Colonic mucosa (tissue), 4 donors: ENCODE results near the gene RAD18. TPM values are rescaled to one million over a fixed set of nuclear protein-coding genes. Genes with fewer than 3 reads are reported as not detected.

Source experiments
- DNase-seq: peaks from one replicate; pipeline ENCODE4 v3.0.0-alpha.2; 2020
- H3K27ac ChIP-seq: fragments of 200-600 bp; one replicate; pipeline ENCODE4 v1.8.0; 2021
- H3K27me3 ChIP-seq: fragments of 200-600 bp; one replicate; pipeline ENCODE4 v1.8.0; 2021
- H3K36me3 ChIP-seq: fragments of 200-600 bp; one replicate; pipeline ENCODE4 v1.8.0; 2021
- H3K4me1 ChIP-seq: fragments of 200-600 bp; one replicate; pipeline ENCODE4 v1.8.0; 2021; ENCODE audit warnings: mild to moderate bottlenecking
- H3K4me3 ChIP-seq: fragments of 200-600 bp; one replicate; pipeline ENCODE4 v1.8.0; 2021
- H3K9ac ChIP-seq, 2 donors: one replicate each; pipeline ENCODE4 v1.7.0; 2013; ENCODE audit warnings: control low read depth in 2 of 2, low read depth in 2 of 2, low read length in 2 of 2
- H3K9me3 ChIP-seq: fragments of 200-600 bp; one replicate; pipeline ENCODE4 v1.8.0; 2021
- intact Hi-C: fragments of 100-400 bp; cut with DNase I; formaldehyde crosslinking; loops from one replicate; pipeline ENCODE4 v1.14.1; 2022
- total RNA-seq, 2 donors: library from RNA; stranded (reverse); fragmentation: NEBNext Ultra II Directional in 1 of 2; extraction: Animal tissue kit (Norgen Biotek cat#: 25700) in 1 of 2; gene quantifications; one replicate each; pipeline ENCODE4 v1.2.1, GENCODE V29; 2021
- TF ChIP-seq, protein P1 (sequence below): fragments of 200-600 bp; IDR thresholded peaks from one replicate; pipeline ENCODE4 v1.8.0; 2022; ENCODE audit warnings: antibody characterized with exemption, mild to moderate bottlenecking
- donor health status: healthy.
- donor health status: DM: no; HTN: no; CAD: no.
- donor health status: DM: no; HTN: no; CAD: no.

RAD18 gene
- total RNA-seq, 2 donors from 2014 or later = 12.2 to 25.9 TPM

DNA sequence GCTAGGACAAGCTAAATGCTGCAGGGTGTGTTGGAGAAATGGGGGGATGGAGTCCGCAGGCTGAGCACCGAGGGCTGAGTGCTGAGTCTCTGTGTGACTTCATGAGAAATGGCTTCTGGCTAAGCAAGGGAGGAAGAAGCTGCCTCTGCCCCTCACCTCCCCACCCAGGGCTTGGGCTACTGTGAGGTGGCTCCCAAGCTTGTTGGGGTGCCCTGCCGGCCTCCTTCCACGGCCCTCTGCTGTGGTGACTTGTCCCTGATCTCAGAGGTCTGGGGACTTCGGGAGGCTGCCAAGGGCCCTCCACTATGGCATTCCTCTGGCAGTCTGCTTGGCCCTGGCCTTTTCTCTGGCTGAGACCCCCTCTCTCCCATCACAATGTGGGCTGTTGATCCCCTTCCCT is 30.1 kb upstream of the RAD18 start:
- no peak for DNase-seq
- TF ChIP-seq, protein P1, sequence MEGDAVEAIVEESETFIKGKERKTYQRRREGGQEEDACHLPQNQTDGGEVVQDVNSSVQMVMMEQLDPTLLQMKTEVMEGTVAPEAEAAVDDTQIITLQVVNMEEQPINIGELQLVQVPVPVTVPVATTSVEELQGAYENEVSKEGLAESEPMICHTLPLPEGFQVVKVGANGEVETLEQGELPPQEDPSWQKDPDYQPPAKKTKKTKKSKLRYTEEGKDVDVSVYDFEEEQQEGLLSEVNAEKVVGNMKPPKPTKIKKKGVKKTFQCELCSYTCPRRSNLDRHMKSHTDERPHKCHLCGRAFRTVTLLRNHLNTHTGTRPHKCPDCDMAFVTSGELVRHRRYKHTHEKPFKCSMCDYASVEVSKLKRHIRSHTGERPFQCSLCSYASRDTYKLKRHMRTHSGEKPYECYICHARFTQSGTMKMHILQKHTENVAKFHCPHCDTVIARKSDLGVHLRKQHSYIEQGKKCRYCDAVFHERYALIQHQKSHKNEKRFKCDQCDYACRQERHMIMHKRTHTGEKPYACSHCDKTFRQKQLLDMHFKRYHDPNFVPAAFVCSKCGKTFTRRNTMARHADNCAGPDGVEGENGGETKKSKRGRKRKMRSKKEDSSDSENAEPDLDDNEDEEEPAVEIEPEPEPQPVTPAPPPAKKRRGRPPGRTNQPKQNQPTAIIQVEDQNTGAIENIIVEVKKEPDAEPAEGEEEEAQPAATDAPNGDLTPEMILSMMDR = no peak
- no peak overlapping the region for H3K27ac ChIP-seq
- H3K36me3 ChIP-seq = no peaks in the 10 kb centered on the region
- no peaks in the 10 kb centered on the region for H3K9me3 ChIP-seq
- no peaks in the 10 kb centered on the region for H3K4me1 ChIP-seq
- intact Hi-C loops = no loop called here
- no peak overlapping the region for H3K9ac ChIP-seq
- no peaks in the 10 kb centered on the region for H3K27me3 ChIP-seq
- no peak overlapping the region for H3K4me3 ChIP-seq

- no peak overlapping the region for H3K9ac ChIP-seq
- intact Hi-C loops = no loop called here
- H3K9me3 ChIP-seq = no peaks in the 10 kb centered on the region
- H3K4me1 ChIP-seq = no peaks in the 10 kb centered on the region
- TF ChIP-seq, protein P1 = no peak
- no peak overlapping the region for H3K4me3 ChIP-seq
- no peak overlapping the region for H3K27ac ChIP-seq
- H3K27me3 ChIP-seq = no peaks in the 10 kb centered on the region
- no peak for DNase-seq
- H3K36me3 ChIP-seq = no peaks in the 10 kb centered on the region
Measured at GRCh38 chr3:8992854-8993253, 29.6 kb upstream of the RAD18 start.

DNA sequence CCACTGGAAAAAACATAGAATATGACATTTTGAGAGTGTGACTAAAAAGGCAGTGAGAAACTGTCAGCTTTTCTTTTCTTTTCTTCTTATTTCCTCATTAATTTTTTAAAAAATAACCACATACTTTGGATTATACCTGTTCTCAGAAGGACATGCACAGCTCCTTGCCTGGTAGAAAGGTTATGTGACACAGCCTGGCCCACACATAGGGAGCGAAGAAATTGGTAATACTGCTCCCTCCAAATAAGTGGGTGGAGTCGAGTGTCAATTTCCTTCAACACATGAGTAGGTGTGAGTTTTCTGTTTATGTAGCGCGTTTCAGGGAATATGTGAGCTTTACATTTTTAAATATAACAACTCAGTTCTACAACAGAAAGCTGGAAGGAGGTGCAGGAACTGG is 28.9 kb upstream of the RAD18 start:
- Histone ChIP-seq H3K27me3 (no peaks in the 10 kb centered on the region), H3K36me3 (no peaks in the 10 kb centered on the region), H3K9ac (no peak overlapping the region), H3K4me1 (no peaks in the 10 kb centered on the region), H3K4me3 (no peak overlapping the region), H3K27ac (no peak overlapping the region), H3K9me3 (no peaks in the 10 kb centered on the region)
- TF ChIP-seq, protein P1 = no peak
- intact Hi-C loops = no loop called here
- no peak for DNase-seq

DNA sequence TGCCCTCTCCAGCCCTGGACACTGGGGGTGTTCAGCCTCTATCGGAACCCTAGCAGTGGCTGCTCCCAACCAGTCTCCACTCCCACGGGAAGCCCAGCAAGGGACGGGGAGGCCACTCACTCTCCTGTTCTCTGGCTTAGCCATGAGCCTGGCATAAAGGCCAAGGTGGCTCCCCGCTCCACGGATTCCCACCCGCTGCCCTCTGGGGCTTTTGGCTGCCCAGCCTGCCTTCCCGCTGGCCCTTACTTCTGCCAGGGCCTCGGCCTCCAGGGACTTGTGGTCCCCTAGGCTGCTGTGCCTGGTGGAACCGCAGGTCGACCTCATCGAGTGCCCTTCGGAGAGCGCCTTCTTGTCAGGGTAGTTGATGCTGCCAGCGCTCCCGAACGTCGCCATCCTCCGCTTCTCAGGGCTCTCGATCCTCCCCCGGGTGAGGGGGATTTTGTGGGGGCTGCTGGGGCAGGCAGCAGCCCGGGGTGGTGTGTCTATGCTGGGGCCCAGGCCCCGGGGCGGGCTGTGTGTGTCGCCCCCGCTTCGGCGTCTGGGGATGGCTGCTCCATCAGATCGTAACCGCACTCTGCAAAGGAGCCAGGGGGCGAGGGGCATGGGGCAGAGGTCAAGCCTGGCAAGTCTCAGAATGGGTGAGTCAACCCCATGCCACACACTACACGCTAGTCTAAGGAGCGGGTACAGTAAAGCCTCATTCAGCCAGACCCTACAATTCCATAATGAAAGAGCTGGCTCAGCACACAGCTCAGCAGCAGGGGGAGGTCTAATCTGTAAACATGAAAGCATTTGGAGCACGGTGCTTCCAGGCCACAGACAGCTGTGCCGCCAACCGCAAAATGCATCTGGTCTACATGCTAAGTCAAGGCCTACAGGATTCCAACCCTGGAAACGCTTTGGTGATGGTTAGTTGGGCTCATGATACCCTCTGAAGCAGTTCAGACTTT is 27.3 kb upstream of the RAD18 start:
- Histone ChIP-seq H3K27ac (no peak overlapping the region), H3K4me3 (no peak overlapping the region), H3K9ac (no peak overlapping the region), H3K4me1 (no peaks in the 10 kb centered on the region), H3K9me3 (no peaks in the 10 kb centered on the region), H3K27me3 (no peaks in the 10 kb centered on the region), H3K36me3 (no peaks in the 10 kb centered on the region)
- intact Hi-C loops = no loop called here
- no peak for DNase-seq
- TF ChIP-seq, protein P1 = no peak

GRCh38 chr3:8988791-8989558 is 25.7 kb upstream of the RAD18 start:
- Histone ChIP-seq H3K27me3 (no peaks in the 10 kb centered on the region), H3K9me3 (no peaks in the 10 kb centered on the region), H3K4me3 (no peak overlapping the region), H3K4me1 (no peaks in the 10 kb centered on the region), H3K9ac (no peak overlapping the region), H3K27ac (no peak overlapping the region), H3K36me3 (no peaks in the 10 kb centered on the region)
- no peak for DNase-seq
- intact Hi-C loops = loop anchor here (2.0 to 5.0 kb wide), 2 partner anchors 78 to 313 kb away; no protein-coding TSS in a partner anchor
- TF ChIP-seq, protein P1 = no peak
